C4-2B (cell line): Measurements from ENCODE around the gene CDC42BPA.

ENCODE experiments used
- CTCF ChIP-seq: fragments of 450-650 bp; conservative IDR thresholded peaks from 2 replicates; pipeline ENCODE4 v1.5.1; 2017; ENCODE audit warnings: mild to moderate bottlenecking
- ZFX ChIP-seq: fragments of 450-650 bp; IDR thresholded peaks from 2 replicates; pipeline ENCODE4 v1.6.1; 2017

DNA sequence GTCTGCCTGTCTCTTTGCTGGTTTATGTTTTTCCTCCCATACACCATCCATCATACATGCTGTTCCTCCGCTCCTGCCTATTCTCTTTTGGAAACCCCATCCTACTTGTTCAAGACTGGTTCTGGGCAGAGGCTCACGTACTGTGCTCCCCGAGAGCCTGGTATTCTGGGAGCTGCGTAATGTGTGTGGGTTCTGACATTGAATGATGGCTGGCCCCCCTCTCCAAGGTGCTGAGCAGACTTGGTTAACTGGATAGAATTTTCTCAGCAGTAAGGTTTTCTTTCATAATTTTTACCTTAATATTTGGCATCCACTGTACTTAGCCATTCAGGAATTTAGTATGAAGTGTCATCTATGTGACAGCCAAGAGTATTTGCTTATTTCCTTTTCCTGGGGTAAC, 351.6 kb downstream of the CDC42BPA start:
- TF ChIP-seq CTCF (no peak), ZFX (no peak)
